Calu3 (cell line): ENCODE results near the gene SHROOM3. TPM values are rescaled to one million over a fixed set of nuclear protein-coding genes. Genes with fewer than 3 reads are reported as not detected.

ENCODE experiments used
- BruUV-seq: library from RNA; stranded (reverse); fragments of 400-500 nt; replicated peaks from 2 replicates; lab custom pipeline; 2021; lab: Mats Ljungman, UMichigan
- CTCF ChIA-PET: fragments of 300-600 bp; sonication (Branson Sonifier 250); formaldehyde crosslinking; loops from one replicate; lab custom pipeline; 2022; ENCODE audit warnings: antibody characterized with exemption; lab: Charles Lee
- DNase-seq: peaks from one replicate; pipeline ENCODE4 v3.0.0; 2022
- H3K27ac Mint-ChIP-seq: one replicate; pipeline ENCODE4 v1.8.0; 2022; ENCODE audit warnings: mixed read lengths; ENCODE audit not compliant: unreplicated experiment
- H3K27me3 Mint-ChIP-seq: one replicate; pipeline ENCODE4 v1.8.0; 2022; ENCODE audit warnings: mixed read lengths; ENCODE audit not compliant: unreplicated experiment
- H3K36me3 Mint-ChIP-seq: one replicate; pipeline ENCODE4 v1.8.0; 2022; ENCODE audit warnings: mild to moderate bottlenecking, moderate library complexity, mixed read lengths; ENCODE audit not compliant: insufficient read depth, unreplicated experiment
- H3K4me1 Mint-ChIP-seq: one replicate; pipeline ENCODE4 v1.8.0; 2022; ENCODE audit warnings: mild to moderate bottlenecking, low read depth, mixed read lengths; ENCODE audit not compliant: unreplicated experiment
- H3K4me3 Mint-ChIP-seq: one replicate; pipeline ENCODE4 v1.8.0; 2022; ENCODE audit warnings: mild to moderate bottlenecking, low read depth, moderate library complexity, mixed read lengths; ENCODE audit not compliant: unreplicated experiment
- H3K9me3 Mint-ChIP-seq: one replicate; pipeline ENCODE4 v1.8.0; 2022; ENCODE audit warnings: low read depth, mixed read lengths; ENCODE audit not compliant: unreplicated experiment
- intact Hi-C: fragments of 100-400 bp; cut with micrococcal nuclease; formaldehyde crosslinking; loops from one replicate; pipeline ENCODE4 v1.10.0; 2022; ENCODE audit not compliant: unreplicated experiment
- total RNA-seq: library from RNA; stranded (reverse); gene quantifications from 2 replicates; pipeline ENCODE4 v1.2.3, GENCODE V29; 2022
- TF ChIP-seq, protein P1 (sequence below): fragments of 200-600 bp; IDR thresholded peaks from one replicate; pipeline ENCODE4 v1.8.0; 2022; ENCODE audit warnings: antibody characterized with exemption; ENCODE audit not compliant: unreplicated experiment

The SHROOM3 gene
- total RNA-seq, 1 experiment from 2014 or later = 114 TPM

DNA sequence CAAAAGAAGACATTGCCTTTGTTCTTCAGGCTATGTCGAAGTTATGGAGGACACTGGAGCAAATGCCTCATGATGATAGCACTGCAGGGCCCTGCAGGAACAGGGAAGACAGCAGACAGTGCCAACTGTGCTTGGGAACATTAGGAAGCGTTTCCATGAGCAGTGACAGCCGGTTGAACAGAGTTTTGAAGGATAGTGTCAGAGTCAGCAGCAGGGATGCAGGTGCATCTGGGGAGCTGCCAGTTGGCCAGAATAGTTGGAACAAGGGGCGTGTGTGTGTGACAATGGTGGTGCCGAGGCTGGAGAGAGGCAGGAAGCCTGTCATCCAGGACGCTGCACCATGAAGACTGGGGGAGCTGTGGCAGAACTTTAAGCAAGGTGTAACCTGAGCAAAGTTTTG is 88.6 kb downstream of the SHROOM3 start:
- CTCF ChIA-PET = no interaction called here
- intact Hi-C loops = no loop called here
- H3K36me3 Mint-ChIP-seq = peaks cover 9% of the 10 kb centered on the region
- peaks cover 32% of the 10 kb centered on the region for H3K4me1 Mint-ChIP-seq
- no peak overlapping the region for H3K4me3 Mint-ChIP-seq
- BruUV-seq = no TSS peak
- DNase-seq = no peak
- H3K27me3 Mint-ChIP-seq = no peaks in the 10 kb centered on the region
- H3K9me3 Mint-ChIP-seq = peaks cover 6% of the 10 kb centered on the region
- TF ChIP-seq, protein P1, sequence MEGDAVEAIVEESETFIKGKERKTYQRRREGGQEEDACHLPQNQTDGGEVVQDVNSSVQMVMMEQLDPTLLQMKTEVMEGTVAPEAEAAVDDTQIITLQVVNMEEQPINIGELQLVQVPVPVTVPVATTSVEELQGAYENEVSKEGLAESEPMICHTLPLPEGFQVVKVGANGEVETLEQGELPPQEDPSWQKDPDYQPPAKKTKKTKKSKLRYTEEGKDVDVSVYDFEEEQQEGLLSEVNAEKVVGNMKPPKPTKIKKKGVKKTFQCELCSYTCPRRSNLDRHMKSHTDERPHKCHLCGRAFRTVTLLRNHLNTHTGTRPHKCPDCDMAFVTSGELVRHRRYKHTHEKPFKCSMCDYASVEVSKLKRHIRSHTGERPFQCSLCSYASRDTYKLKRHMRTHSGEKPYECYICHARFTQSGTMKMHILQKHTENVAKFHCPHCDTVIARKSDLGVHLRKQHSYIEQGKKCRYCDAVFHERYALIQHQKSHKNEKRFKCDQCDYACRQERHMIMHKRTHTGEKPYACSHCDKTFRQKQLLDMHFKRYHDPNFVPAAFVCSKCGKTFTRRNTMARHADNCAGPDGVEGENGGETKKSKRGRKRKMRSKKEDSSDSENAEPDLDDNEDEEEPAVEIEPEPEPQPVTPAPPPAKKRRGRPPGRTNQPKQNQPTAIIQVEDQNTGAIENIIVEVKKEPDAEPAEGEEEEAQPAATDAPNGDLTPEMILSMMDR = no peak
- H3K27ac Mint-ChIP-seq = peak overlapping the region; percentile 13

DNA sequence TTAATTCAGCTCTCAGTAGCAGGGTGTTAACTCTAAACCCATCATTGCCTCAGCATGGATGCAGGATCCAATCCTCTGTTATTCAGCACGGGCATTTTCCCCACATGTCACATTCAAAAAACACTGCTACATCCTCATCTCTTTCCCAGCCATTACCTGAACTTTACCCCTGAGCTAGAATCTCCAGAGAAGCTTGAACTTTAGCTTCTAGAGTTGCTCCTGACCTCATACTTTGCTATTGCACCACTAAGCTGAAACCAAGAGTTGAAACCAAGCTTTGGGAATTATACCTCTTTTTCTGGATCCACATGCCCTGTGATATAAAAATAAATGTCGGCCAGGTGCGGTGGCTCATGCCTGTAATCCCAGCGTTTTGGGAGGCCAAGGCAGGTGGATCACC is 90.7 kb downstream of the SHROOM3 start:
- DNase-seq = no peak
- no peak overlapping the region for H3K4me3 Mint-ChIP-seq
- TF ChIP-seq, protein P1 = no peak
- peak overlapping the region; percentile 82 for H3K27ac Mint-ChIP-seq
- CTCF ChIA-PET = interaction anchor here (1.6 kb wide), 1 partner anchor 10 kb away, joined by 5 read pairs; no protein-coding TSS in a partner anchor
- H3K27me3 Mint-ChIP-seq = no peaks in the 10 kb centered on the region
- H3K4me1 Mint-ChIP-seq = peaks cover 30% of the 10 kb centered on the region
- peaks cover 8% of the 10 kb centered on the region for H3K9me3 Mint-ChIP-seq
- intact Hi-C loops = no loop called here
- H3K36me3 Mint-ChIP-seq = peaks cover 9% of the 10 kb centered on the region
- no TSS peak for BruUV-seq

DNA sequence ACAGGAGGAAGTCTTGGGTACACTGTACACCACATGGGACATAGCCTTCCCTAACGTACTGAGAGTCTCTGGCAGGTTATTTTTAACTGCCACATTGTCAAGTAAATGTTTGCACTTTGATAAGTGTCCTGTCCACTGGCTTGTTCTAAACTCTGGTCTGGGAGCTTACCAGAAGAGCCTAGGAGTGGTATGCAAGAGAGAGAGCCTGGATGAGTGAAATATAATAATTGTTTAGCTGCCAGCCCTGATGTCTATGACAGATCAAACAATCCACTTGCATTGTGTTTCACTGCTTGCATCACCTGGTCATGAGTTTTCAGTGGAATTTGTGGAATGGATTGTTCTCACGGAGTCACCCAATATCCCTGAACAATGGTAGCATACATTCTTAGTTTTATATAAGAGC is 91.6 kb downstream of the SHROOM3 start:
- CTCF ChIA-PET = interaction anchor here (0.8 to 1.6 kb wide), 4 partner anchors 8 to 37 kb away, joined by 4 to 5 read pairs (median 4); no protein-coding TSS in a partner anchor

DNA sequence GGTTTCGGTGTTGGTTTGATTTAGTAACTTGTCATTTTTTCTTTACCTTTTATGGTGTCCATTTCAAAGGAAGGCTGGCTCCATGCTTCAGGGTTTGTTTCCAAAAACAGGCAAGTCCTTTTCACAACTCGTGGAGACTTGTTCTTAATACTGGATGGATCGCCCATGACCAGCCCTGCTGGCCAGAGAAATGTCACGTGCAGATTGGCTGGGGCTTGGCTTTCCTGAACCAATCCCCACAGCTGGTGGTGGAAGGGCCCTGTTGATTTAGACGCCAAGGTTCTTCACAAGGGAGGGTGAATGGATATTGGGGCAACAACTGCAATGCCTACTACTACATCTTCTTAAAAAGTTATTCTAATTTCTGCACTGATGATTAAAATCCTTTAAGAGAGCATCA is 92.6 kb downstream of the SHROOM3 start:
- DNase-seq = no peak
- H3K27ac Mint-ChIP-seq = no peak overlapping the region
- peaks cover 8% of the 10 kb centered on the region for H3K9me3 Mint-ChIP-seq
- CTCF ChIA-PET = no interaction called here
- H3K4me1 Mint-ChIP-seq = peaks cover 30% of the 10 kb centered on the region
- H3K36me3 Mint-ChIP-seq = peaks cover 9% of the 10 kb centered on the region
- BruUV-seq = no TSS peak
- intact Hi-C loops = no loop called here
- H3K27me3 Mint-ChIP-seq = no peaks in the 10 kb centered on the region
- H3K4me3 Mint-ChIP-seq = no peak overlapping the region
- TF ChIP-seq, protein P1 = no peak

More for the DNA sequence above, 91.6 kb downstream of the SHROOM3 start:
- intact Hi-C loops = no loop called here
- Mint-ChIP-seq H3K27me3 (no peaks in the 10 kb centered on the region), H3K9me3 (peaks cover 8% of the 10 kb centered on the region), H3K27ac (peak overlapping the region; percentile 82), H3K4me1 (peaks cover 30% of the 10 kb centered on the region), H3K4me3 (peak overlapping the region; percentile 12), H3K36me3 (peaks cover 9% of the 10 kb centered on the region)
- DNase-seq = peak; percentile 44
- BruUV-seq = no TSS peak
- TF ChIP-seq, protein P1 = no peak
